Esophagus squamous epithelium (tissue), 5 donors: ENCODE data around the gene CHSY3. TPM values are rescaled to one million over a fixed set of nuclear protein-coding genes. Genes with fewer than 3 reads are reported as not detected.

Source experiments
- DNase-seq: peaks from one replicate; lab custom pipeline; 2025; lab: John Stamatoyannopoulos, UW
- H3K27ac ChIP-seq, 4 donors: fragments of 200-600 bp; sonication (generic); one replicate each; pipeline ENCODE4 v1.5.1; 2016 to 2019; ENCODE audit warnings: mild to moderate bottlenecking in 1 of 4
- H3K27me3 ChIP-seq, 4 donors: fragments of 200-600 bp; sonication (generic); 1 replicate in 3 of 4; 2 replicates in 1 of 4; pipeline versions ENCODE4 v1.5.1 to v1.6.0; 2017 to 2021; ENCODE audit warnings: antibody characterized with exemption in 1 of 4
- H3K36me3 ChIP-seq, 3 donors: fragments of 200-600 bp; sonication (generic); one replicate each; pipeline ENCODE4 v1.5.1; 2016 to 2019
- H3K4me1 ChIP-seq, 3 donors: fragments of 200-600 bp; sonication (generic); one replicate each; pipeline ENCODE4 v1.5.1; 2017 to 2019
- H3K4me3 ChIP-seq, 4 donors: fragments of 200-600 bp; sonication (generic); 1 replicate in 3 of 4; 2 replicates in 1 of 4; pipeline ENCODE4 v1.5.1; 2016 to 2019; ENCODE audit warnings: mild to moderate bottlenecking in 2 of 4, moderate library complexity in 1 of 4
- H3K9me3 ChIP-seq, 3 donors: fragments of 200-600 bp; sonication (generic); one replicate each; pipeline ENCODE4 v1.5.1; 2016 to 2019
- CTCF ChIP-seq, 6 experiments: fragments of 450-650 bp in 4 of 6; fragments of 200-600 bp in 2 of 6; sonication (generic) in 2 of 6; IDR thresholded peaks; one replicate each; pipeline ENCODE4 v1.5.1; 2016 to 2019; ENCODE audit warnings: antibody characterized with exemption in 6 of 6, mild to moderate bottlenecking in 4 of 6, moderate library complexity in 4 of 6
- POLR2A ChIP-seq, 4 donors: fragments of 450-650 bp; IDR thresholded peaks; one replicate each; pipeline ENCODE4 v1.6.1; 2017; ENCODE audit warnings: antibody characterized with exemption in 4 of 4, mild to moderate bottlenecking in 4 of 4, moderate library complexity in 3 of 4
- WGBS, 2 donors: methylation state at CpG; one replicate each; pipeline ENCODE4 v1.1.5; 2018; 5-methylcytosine and 5-hydroxymethylcytosine counted together
- intact Hi-C: fragments of 100-400 bp; cut with DNase I; formaldehyde crosslinking; loops from one replicate; pipeline ENCODE4 v1.15.0; 2022
- total RNA-seq, 4 donors: library from RNA; depleted of rRNA; stranded (reverse); fragments of >200 nt; gene quantifications; one replicate each; pipeline ENCODE4 v1.1.0, GENCODE V29; 2016
- donor health status: DM: yes; HTN: yes; CAD: no.

CHSY3 gene
- total RNA-seq, 4 donors from 2014 or later, result 0.70 to 2.3 (median 1.3) TPM; not detected in 1

- Histone ChIP-seq H3K9me3 (no peaks in the 10 kb centered on the region), H3K4me1 (no peaks in the 10 kb centered on the region), H3K4me3 (no peak overlapping the region), H3K27ac (no peak overlapping the region), H3K27me3 (no peaks in the 10 kb centered on the region), H3K36me3 (no peaks in the 10 kb centered on the region)
- TF ChIP-seq CTCF (IDR thresholded peaks at IDR 0.05) (no peak), POLR2A (IDR thresholded peaks at IDR 0.05) (no peak)
- WGBS, 2 donors, result 54 to 80% methylated on average over 2 of the region's 2 CpGs
- intact Hi-C loops, result no loop called here
- no peak for DNase-seq
Observed at GRCh38 chr5:130096483-130096882, 192.2 kb downstream of the CHSY3 start.

GRCh38 chr5:130099008-130099407, 194.7 kb downstream of the CHSY3 start:
- no peak for DNase-seq
- H3K36me3 ChIP-seq, result no peaks in the 10 kb centered on the region
- no peak for TF ChIP-seq CTCF (IDR thresholded peaks at IDR 0.05)
- no peak for TF ChIP-seq POLR2A (IDR thresholded peaks at IDR 0.05)
- no peak overlapping the region for H3K27ac ChIP-seq
- no peaks in the 10 kb centered on the region for H3K27me3 ChIP-seq
- no peak overlapping the region for H3K4me3 ChIP-seq
- no peaks in the 10 kb centered on the region for H3K4me1 ChIP-seq
- 53 to 54% methylated on average over 2 of the region's 2 CpGs for WGBS, 2 donors
- intact Hi-C loops, result no loop called here
- no peaks in the 10 kb centered on the region for H3K9me3 ChIP-seq

GRCh38 chr5:130102375-130102774, 198.1 kb downstream of the CHSY3 start:
- Histone ChIP-seq H3K36me3 (no peaks in the 10 kb centered on the region), H3K9me3 (no peaks in the 10 kb centered on the region), H3K4me1 (no peaks in the 10 kb centered on the region), H3K27ac (no peak overlapping the region), H3K27me3 (no peaks in the 10 kb centered on the region), H3K4me3 (no peak overlapping the region)
- 61 to 64% methylated on average over 3 of the region's 3 CpGs for WGBS, 2 donors
- intact Hi-C loops, result no loop called here
- TF ChIP-seq POLR2A (IDR thresholded peaks at IDR 0.05) (no peak), CTCF (IDR thresholded peaks at IDR 0.05) (no peak)
- DNase-seq, result no peak

GRCh38 chr5:130102960-130103359, 198.7 kb downstream of the CHSY3 start:
- no peak for DNase-seq
- no peaks in the 10 kb centered on the region for H3K9me3 ChIP-seq
- WGBS, 2 donors, result 84 to 86% methylated on average over 1 of the region's 1 CpG
- H3K27me3 ChIP-seq, result no peaks in the 10 kb centered on the region
- intact Hi-C loops, result no loop called here
- H3K4me3 ChIP-seq, result no peak overlapping the region
- H3K4me1 ChIP-seq, result no peaks in the 10 kb centered on the region
- H3K36me3 ChIP-seq, result no peaks in the 10 kb centered on the region
- H3K27ac ChIP-seq, result no peak overlapping the region
- TF ChIP-seq POLR2A (IDR thresholded peaks at IDR 0.05) (no peak), CTCF (IDR thresholded peaks at IDR 0.05) (no peak)

- Histone ChIP-seq H3K4me1 (no peaks in the 10 kb centered on the region), H3K4me3 (no peak overlapping the region), H3K27ac (no peak overlapping the region), H3K27me3 (no peaks in the 10 kb centered on the region), H3K36me3 (no peaks in the 10 kb centered on the region), H3K9me3 (no peaks in the 10 kb centered on the region)
- intact Hi-C loops, result no loop called here
- no peak for DNase-seq
- TF ChIP-seq CTCF (IDR thresholded peaks at IDR 0.05), result no peak
- TF ChIP-seq POLR2A (IDR thresholded peaks at IDR 0.05), result no peak
- 86 to 93% methylated on average over 1 of the region's 1 CpG for WGBS, 2 donors
Observed at GRCh38 chr5:130104895-130105688, 200.8 kb downstream of the CHSY3 start.
